ENCODE results near the gene DCUN1D5. TPM values are rescaled to one million over a fixed set of nuclear protein-coding genes. Genes with fewer than 3 reads are reported as not detected.

DCUN1D5 gene
- total RNA-seq, 1 experiment from 2014 or later, result 23.1 TPM

GRCh38 chr11:103079833-103080232, 12.1 kb downstream of the DCUN1D5 start:
- CTCF ChIA-PET, result no interaction called here
- intact Hi-C loops (cut with micrococcal nuclease; ENCODE audit: unreplicated experiment), result no loop called here
- H3K4me3 Mint-ChIP-seq (ENCODE audit: low read depth, unreplicated experiment), result no peak overlapping the region
- H3K36me3 Mint-ChIP-seq (ENCODE audit: insufficient read depth, unreplicated experiment), result peaks cover 10% of the 10 kb centered on the region
- BruUV-seq (replicated peaks), result no TSS peak
- DNase-seq, result no peak
- TF ChIP-seq CTCF (IDR thresholded peaks at IDR 0.05; ENCODE audit: unreplicated experiment), result no peak
- H3K9me3 Mint-ChIP-seq (ENCODE audit: low read depth, unreplicated experiment), result no peaks in the 10 kb centered on the region
- no peaks in the 10 kb centered on the region for H3K27me3 Mint-ChIP-seq (ENCODE audit: unreplicated experiment)
- H3K27ac Mint-ChIP-seq (ENCODE audit: unreplicated experiment), result no peak overlapping the region
- no peaks in the 10 kb centered on the region for H3K4me1 Mint-ChIP-seq (ENCODE audit: low read depth, unreplicated experiment)

GRCh38 chr11:103078710-103079109, 13.2 kb downstream of the DCUN1D5 start:
- Mint-ChIP-seq H3K27ac (ENCODE audit: unreplicated experiment) (no peak overlapping the region), H3K9me3 (ENCODE audit: low read depth, unreplicated experiment) (no peaks in the 10 kb centered on the region), H3K4me1 (ENCODE audit: low read depth, unreplicated experiment) (no peaks in the 10 kb centered on the region), H3K36me3 (ENCODE audit: insufficient read depth, unreplicated experiment) (peaks cover 10% of the 10 kb centered on the region), H3K4me3 (ENCODE audit: low read depth, unreplicated experiment) (no peak overlapping the region), H3K27me3 (ENCODE audit: unreplicated experiment) (no peaks in the 10 kb centered on the region)
- CTCF ChIA-PET, result no interaction called here
- intact Hi-C loops (cut with micrococcal nuclease; ENCODE audit: unreplicated experiment), result no loop called here
- no TSS peak for BruUV-seq (replicated peaks)
- no peak for DNase-seq
- TF ChIP-seq CTCF (IDR thresholded peaks at IDR 0.05; ENCODE audit: unreplicated experiment), result no peak

- Mint-ChIP-seq H3K36me3 (ENCODE audit: insufficient read depth, unreplicated experiment) (peaks cover 7% of the 10 kb centered on the region), H3K9me3 (ENCODE audit: low read depth, unreplicated experiment) (no peaks in the 10 kb centered on the region), H3K27ac (ENCODE audit: unreplicated experiment) (no peak overlapping the region), H3K27me3 (ENCODE audit: unreplicated experiment) (no peaks in the 10 kb centered on the region), H3K4me3 (ENCODE audit: low read depth, unreplicated experiment) (no peak overlapping the region), H3K4me1 (ENCODE audit: low read depth, unreplicated experiment) (no peaks in the 10 kb centered on the region)
- TF ChIP-seq CTCF (IDR thresholded peaks at IDR 0.05; ENCODE audit: unreplicated experiment), result no peak
- no TSS peak for BruUV-seq (replicated peaks)
- intact Hi-C loops (cut with micrococcal nuclease; ENCODE audit: unreplicated experiment), result no loop called here
- no peak for DNase-seq
- CTCF ChIA-PET, result no interaction called here
Measured at GRCh38 chr11:103077554-103077953, 14.4 kb downstream of the DCUN1D5 start.

GRCh38 chr11:103076361-103076760, 15.6 kb downstream of the DCUN1D5 start:
- Mint-ChIP-seq H3K27ac (ENCODE audit: unreplicated experiment) (no peak overlapping the region), H3K4me3 (ENCODE audit: low read depth, unreplicated experiment) (no peak overlapping the region), H3K9me3 (ENCODE audit: low read depth, unreplicated experiment) (no peaks in the 10 kb centered on the region), H3K27me3 (ENCODE audit: unreplicated experiment) (no peaks in the 10 kb centered on the region), H3K36me3 (ENCODE audit: insufficient read depth, unreplicated experiment) (peaks cover 5% of the 10 kb centered on the region), H3K4me1 (ENCODE audit: low read depth, unreplicated experiment) (no peaks in the 10 kb centered on the region)
- intact Hi-C loops (cut with micrococcal nuclease; ENCODE audit: unreplicated experiment), result no loop called here
- CTCF ChIA-PET, result no interaction called here
- no peak for DNase-seq
- no peak for TF ChIP-seq CTCF (IDR thresholded peaks at IDR 0.05; ENCODE audit: unreplicated experiment)
- BruUV-seq (replicated peaks), result no TSS peak

- DNase-seq, result no peak
- no peak overlapping the region for H3K4me3 Mint-ChIP-seq (ENCODE audit: low read depth, unreplicated experiment)
- H3K27ac Mint-ChIP-seq (ENCODE audit: unreplicated experiment), result no peak overlapping the region
- no peak for TF ChIP-seq CTCF (IDR thresholded peaks at IDR 0.05; ENCODE audit: unreplicated experiment)
- intact Hi-C loops (cut with micrococcal nuclease; ENCODE audit: unreplicated experiment), result no loop called here
- BruUV-seq (replicated peaks), result no TSS peak
- H3K36me3 Mint-ChIP-seq (ENCODE audit: insufficient read depth, unreplicated experiment), result peaks cover 5% of the 10 kb centered on the region
- no peaks in the 10 kb centered on the region for H3K9me3 Mint-ChIP-seq (ENCODE audit: low read depth, unreplicated experiment)
- CTCF ChIA-PET, result no interaction called here
- H3K4me1 Mint-ChIP-seq (ENCODE audit: low read depth, unreplicated experiment), result peaks cover 11% of the 10 kb centered on the region
- H3K27me3 Mint-ChIP-seq (ENCODE audit: unreplicated experiment), result no peaks in the 10 kb centered on the region
Measured at GRCh38 chr11:103071008-103071407, 21.0 kb downstream of the DCUN1D5 start.

All from Calu3 (cell line).